Natural killer cell treated with Interleukin-12 subunit alpha and Interleukin-12 subunit beta and Interleukin-15 and Interleukin-18, amount 100 ng/mL, for 72 hours (primary cell): ENCODE data around the gene TXN. TPM values are rescaled to one million over a fixed set of nuclear protein-coding genes. Genes with fewer than 3 reads are reported as not detected.

Source experiments
- ATAC-seq, 2 donors: fragments of 150-1000 bp; cut with Tn5 transposase in 1 of 2; sonication (Bioruptor Pico), chemical (Tn5 transposase) in 1 of 2; 2 replicates each; pipeline ENCODE4 v1.10.0; 2021
- DNase-seq: peaks from one replicate; pipeline ENCODE4 v3.0.0; 2022; ENCODE audit warnings: low spot score
- H3K27ac Mint-ChIP-seq, 2 donors: 1 replicate in 1 of 2; 2 replicates in 1 of 2; pipeline ENCODE4 v1.8.0; 2022; ENCODE audit warnings: mixed read lengths in 2 of 2, mild to moderate bottlenecking in 1 of 2, moderate library complexity in 1 of 2
- H3K27me3 Mint-ChIP-seq, 2 donors: 1 replicate in 1 of 2; 2 replicates in 1 of 2; pipeline ENCODE4 v1.8.0; 2022; ENCODE audit warnings: mixed read lengths in 2 of 2
- H3K36me3 Mint-ChIP-seq: one replicate; pipeline ENCODE4 v1.8.0; 2022; ENCODE audit warnings: mixed read lengths
- H3K4me1 Mint-ChIP-seq, 2 donors: 1 replicate in 1 of 2; 2 replicates in 1 of 2; pipeline ENCODE4 v1.8.0; 2022; ENCODE audit warnings: low read depth in 2 of 2, mixed read lengths in 2 of 2, mild to moderate bottlenecking in 1 of 2
- H3K4me3 Mint-ChIP-seq: one replicate; pipeline ENCODE4 v1.8.0; 2022; ENCODE audit warnings: mixed read lengths
- H3K9me3 Mint-ChIP-seq: 2 replicates; pipeline ENCODE4 v1.8.0; 2022; ENCODE audit warnings: mixed read lengths
- total RNA-seq, 2 donors: library from RNA; stranded (reverse); gene quantifications; one replicate each; pipeline ENCODE4 v1.2.3, GENCODE V29; 2022

The TXN gene
- total RNA-seq, 2 donors from 2014 or later = 193 to 229 TPM

- Mint-ChIP-seq H3K9me3 (no peaks in the 10 kb centered on the region), H3K36me3 (no peaks in the 10 kb centered on the region), H3K4me3 (no peak overlapping the region), H3K4me1 (no peaks in the 10 kb centered on the region), H3K27ac (no peak overlapping the region), H3K27me3 (peaks cover 6 to 13% of the 10 kb centered on the region in 2 donors)
- DNase-seq (no peak), ATAC-seq (no peak)
These were observed 20.5 kb upstream of the TXN start for GRCh38 chr9:110276781-110277180.

- Mint-ChIP-seq H3K4me1 (no peaks in the 10 kb centered on the region), H3K4me3 (no peak overlapping the region), H3K9me3 (no peaks in the 10 kb centered on the region), H3K36me3 (no peaks in the 10 kb centered on the region), H3K27me3 (peaks cover 8 to 20% of the 10 kb centered on the region in 2 donors), H3K27ac (no peak overlapping the region)
- ATAC-seq = no peak
- no peak for DNase-seq
These were observed 14.1 kb upstream of the TXN start for GRCh38 chr9:110270211-110270995.

GRCh38 chr9:110266795-110267194 lies 10.5 kb upstream of the TXN start:
- Mint-ChIP-seq H3K27ac (no peak overlapping the region), H3K4me1 (no peaks in the 10 kb centered on the region), H3K27me3 (peaks cover 5 to 17% of the 10 kb centered on the region in 2 donors), H3K36me3 (no peaks in the 10 kb centered on the region), H3K9me3 (no peaks in the 10 kb centered on the region), H3K4me3 (no peak overlapping the region)
- DNase-seq (no peak), ATAC-seq (no peak)

- no peaks in the 10 kb centered on the region for H3K9me3 Mint-ChIP-seq
- ATAC-seq (no peak), DNase-seq (no peak)
- peaks cover 4 to 16% of the 10 kb centered on the region in 2 donors for H3K27me3 Mint-ChIP-seq
- H3K4me1 Mint-ChIP-seq = peaks cover 18 to 20% of the 10 kb centered on the region in 2 donors
- H3K27ac Mint-ChIP-seq = no peak overlapping the region
- H3K4me3 Mint-ChIP-seq = no peak overlapping the region
- no peaks in the 10 kb centered on the region for H3K36me3 Mint-ChIP-seq
These were observed 5.3 kb upstream of the TXN start for GRCh38 chr9:110261632-110262031.

- Mint-ChIP-seq H3K36me3 (no peaks in the 10 kb centered on the region), H3K4me3 (no peak overlapping the region), H3K27me3 (peaks cover 4 to 15% of the 10 kb centered on the region in 2 donors), H3K9me3 (no peaks in the 10 kb centered on the region), H3K4me1 (peaks cover 18 to 23% of the 10 kb centered on the region in 2 donors), H3K27ac (no peak overlapping the region)
- DNase-seq (no peak), ATAC-seq (no peak)
These were observed 4.6 kb upstream of the TXN start for GRCh38 chr9:110260911-110261310.

- peaks cover 27 to 30% of the 10 kb centered on the region in 2 donors for H3K4me1 Mint-ChIP-seq
- H3K4me3 Mint-ChIP-seq = no peak overlapping the region
- H3K9me3 Mint-ChIP-seq = no peaks in the 10 kb centered on the region
- peaks cover 7% of the 10 kb centered on the region for H3K36me3 Mint-ChIP-seq
- peaks cover 4 to 7% of the 10 kb centered on the region in 2 donors for H3K27me3 Mint-ChIP-seq
- H3K27ac Mint-ChIP-seq = no peak overlapping the region
- no peak for ATAC-seq
- no peak for DNase-seq
These were observed 3.3 kb upstream of the TXN start for GRCh38 chr9:110259566-110259965.

GRCh38 chr9:110258690-110259091 lies 2.4 kb upstream of the TXN start:
- ATAC-seq (no peak), DNase-seq (no peak)
- H3K27me3 Mint-ChIP-seq = peaks cover 4 to 7% of the 10 kb centered on the region in 2 donors
- H3K9me3 Mint-ChIP-seq = no peaks in the 10 kb centered on the region
- peaks cover 7% of the 10 kb centered on the region for H3K36me3 Mint-ChIP-seq
- H3K27ac Mint-ChIP-seq = peak overlapping the region; percentile 65 to 86
- H3K4me1 Mint-ChIP-seq = peaks cover 32% of the 10 kb centered on the region in 2 donors
- H3K4me3 Mint-ChIP-seq = peak overlapping the region; percentile 1

- DNase-seq (no peak), ATAC-seq (no peak)
- no peaks in the 10 kb centered on the region for H3K9me3 Mint-ChIP-seq
- peak overlapping the region; percentile 86 to 95 for H3K27ac Mint-ChIP-seq
- H3K36me3 Mint-ChIP-seq = peaks cover 11% of the 10 kb centered on the region
- H3K4me3 Mint-ChIP-seq = peak overlapping the region; percentile 89
- peaks cover 4 to 7% of the 10 kb centered on the region in 2 donors for H3K27me3 Mint-ChIP-seq
- H3K4me1 Mint-ChIP-seq = peaks cover 35 to 39% of the 10 kb centered on the region in 2 donors
These were observed 1.6 kb upstream of the TXN start for GRCh38 chr9:110257956-110258355.

GRCh38 chr9:110257097-110257841 lies 962 bp upstream of the TXN start:
- DNase-seq (no peak), ATAC-seq (no peak)
- H3K36me3 Mint-ChIP-seq = peaks cover 11% of the 10 kb centered on the region
- H3K27me3 Mint-ChIP-seq = peaks cover 4 to 7% of the 10 kb centered on the region in 2 donors
- peaks cover 39 to 43% of the 10 kb centered on the region in 2 donors for H3K4me1 Mint-ChIP-seq
- H3K27ac Mint-ChIP-seq = peak overlapping the region; percentile 86 to 95
- H3K9me3 Mint-ChIP-seq = no peaks in the 10 kb centered on the region
- H3K4me3 Mint-ChIP-seq = peak overlapping the region; percentile 89

GRCh38 chr9:110255463-110256379 lies 586 bp downstream of the TXN start:
- Mint-ChIP-seq H3K9me3 (no peaks in the 10 kb centered on the region), H3K36me3 (peaks cover 11% of the 10 kb centered on the region), H3K27me3 (peaks cover 4 to 7% of the 10 kb centered on the region in 2 donors), H3K27ac (peak overlapping the region; percentile 86 to 95), H3K4me3 (peak overlapping the region; percentile 89), H3K4me1 (peaks cover 39 to 43% of the 10 kb centered on the region in 2 donors)
- DNase-seq = peak; percentile 64
- peak; percentile 37 to 68 for ATAC-seq

- Mint-ChIP-seq H3K27ac (peak overlapping the region; percentile 72 to 86), H3K36me3 (peaks cover 11% of the 10 kb centered on the region), H3K27me3 (peaks cover 3 to 4% of the 10 kb centered on the region in 2 donors), H3K4me3 (peak overlapping the region; percentile 89), H3K9me3 (no peaks in the 10 kb centered on the region), H3K4me1 (peaks cover 39 to 43% of the 10 kb centered on the region in 2 donors)
- ATAC-seq = no peak
- DNase-seq = no peak
These were observed 1.3 kb downstream of the TXN start for GRCh38 chr9:110255034-110255462.

GRCh38 chr9:110254500-110254899 lies 1.8 kb downstream of the TXN start:
- Mint-ChIP-seq H3K4me3 (peak overlapping the region; percentile 89), H3K36me3 (peaks cover 11% of the 10 kb centered on the region), H3K27me3 (peaks cover 0 to 4% of the 10 kb centered on the region in 2 donors), H3K9me3 (no peaks in the 10 kb centered on the region), H3K4me1 (peaks cover 39 to 43% of the 10 kb centered on the region in 2 donors), H3K27ac (peak overlapping the region; percentile 72 to 86)
- DNase-seq (no peak), ATAC-seq (no peak)

GRCh38 chr9:110252509-110253139 lies 3.7 kb downstream of the TXN start:
- peak overlapping the region; percentile 65 to 86 for H3K27ac Mint-ChIP-seq
- H3K27me3 Mint-ChIP-seq = no peaks in the 10 kb centered on the region
- H3K36me3 Mint-ChIP-seq = peaks cover 11% of the 10 kb centered on the region
- ATAC-seq (no peak), DNase-seq (no peak)
- peaks cover 28 to 32% of the 10 kb centered on the region in 2 donors for H3K4me1 Mint-ChIP-seq
- H3K4me3 Mint-ChIP-seq = peak overlapping the region; percentile 89
- no peaks in the 10 kb centered on the region for H3K9me3 Mint-ChIP-seq
